Activated T-helper 1 cell treated with anti-CD3 and anti-CD28 coated beads, Interleukin-12 subunit alpha, Interleukin-12 subunit beta, Interleukin-2, Interleukin-4 antibody, amounts not matched to agents 30 ng/mL and 10 ng/mL and 1 ng/mL, durations not matched to agents 14 hours and 24 hours and 36 hours (primary cell): ENCODE results near the gene CLEC16A. TPM values are rescaled to one million over a fixed set of nuclear protein-coding genes. Genes with fewer than 3 reads are reported as not detected.

Source experiments
- DNase-seq: peaks from one replicate; pipeline ENCODE4 v3.0.0; 2021; ENCODE audit warnings: low spot score
- H3K27ac Mint-ChIP-seq: one replicate; pipeline ENCODE4 v1.8.0; 2021; ENCODE audit warnings: mild to moderate bottlenecking, mixed read lengths
- H3K27me3 Mint-ChIP-seq: one replicate; pipeline ENCODE4 v1.8.0; 2022; ENCODE audit warnings: mild to moderate bottlenecking, moderate library complexity, mixed read lengths; ENCODE audit not compliant: insufficient read depth
- H3K36me3 Mint-ChIP-seq: one replicate; pipeline ENCODE4 v1.8.0; 2021; ENCODE audit warnings: low read depth, mixed read lengths
- H3K4me1 Mint-ChIP-seq: one replicate; pipeline ENCODE4 v1.8.0; 2021; ENCODE audit warnings: low read depth, mixed read lengths
- H3K4me3 Mint-ChIP-seq: one replicate; pipeline ENCODE4 v1.8.0; 2021; ENCODE audit warnings: mild to moderate bottlenecking, moderate library complexity, mixed read lengths
- H3K9me3 Mint-ChIP-seq: one replicate; pipeline ENCODE4 v1.8.0; 2021; ENCODE audit warnings: mixed read lengths
- intact Hi-C: fragments of 100-400 bp; cut with micrococcal nuclease; formaldehyde crosslinking; loops from one replicate; pipeline ENCODE4 v1.15.1; 2024
- total RNA-seq: library from RNA; stranded (reverse); gene quantifications from 2 replicates; pipeline ENCODE4 v1.2.3, GENCODE V29; 2022

The CLEC16A gene
- total RNA-seq, 1 donor from 2014 or later, result 37.4 TPM

DNA sequence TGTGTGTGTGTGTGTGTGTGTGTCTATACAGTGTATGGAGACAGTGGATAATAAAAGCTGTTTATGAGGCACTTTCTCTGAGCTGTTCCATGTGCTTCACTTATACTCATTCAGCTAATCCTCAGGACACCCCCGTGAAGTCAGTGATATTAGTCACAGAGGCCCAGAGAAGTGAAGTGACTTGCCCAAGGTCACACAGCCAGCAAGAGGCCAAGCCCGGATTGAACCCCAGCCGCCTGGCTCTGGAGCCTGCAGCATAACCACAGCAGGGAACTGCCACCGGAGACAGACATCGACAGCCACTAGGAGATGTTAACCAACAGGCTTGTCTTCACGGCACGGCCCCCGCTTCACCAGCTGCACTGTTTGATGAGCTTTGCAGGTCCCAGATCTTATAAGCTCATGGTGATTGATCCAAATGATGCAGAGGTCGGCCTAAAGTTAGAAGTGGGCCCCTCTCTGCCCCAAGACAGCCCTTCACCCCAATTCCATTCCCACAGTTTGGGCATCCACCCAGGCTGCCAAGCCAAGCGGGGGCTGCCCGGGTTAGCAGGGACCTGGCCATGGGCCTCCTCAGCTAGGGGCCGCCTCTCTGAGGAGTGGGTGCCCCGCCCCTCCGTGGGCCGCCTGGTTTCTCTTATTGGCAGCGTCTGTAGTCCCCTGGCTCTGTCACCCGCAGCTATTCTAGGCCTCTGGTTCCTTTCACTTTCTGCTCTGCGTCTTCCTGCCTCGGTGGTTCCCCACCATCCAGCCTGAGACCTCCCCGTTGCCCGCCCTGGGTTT is 280.7 kb downstream of the CLEC16A start:
- intact Hi-C loops, result loop anchor here (1.0 to 10.0 kb wide), 17 partner anchors 8 to 692 kb away; partner anchors contain the start of genes CIITA, GSPT1 and RMI2
- DNase-seq, result peak; percentile 83
- no peaks in the 10 kb centered on the region for H3K27me3 Mint-ChIP-seq
- peaks cover 3% of the 10 kb centered on the region for H3K36me3 Mint-ChIP-seq
- peak overlapping the region; percentile 71 for H3K4me3 Mint-ChIP-seq
- H3K27ac Mint-ChIP-seq, result peak overlapping the region; percentile 98
- H3K4me1 Mint-ChIP-seq, result peaks cover 60% of the 10 kb centered on the region
- H3K9me3 Mint-ChIP-seq, result no peaks in the 10 kb centered on the region

DNA sequence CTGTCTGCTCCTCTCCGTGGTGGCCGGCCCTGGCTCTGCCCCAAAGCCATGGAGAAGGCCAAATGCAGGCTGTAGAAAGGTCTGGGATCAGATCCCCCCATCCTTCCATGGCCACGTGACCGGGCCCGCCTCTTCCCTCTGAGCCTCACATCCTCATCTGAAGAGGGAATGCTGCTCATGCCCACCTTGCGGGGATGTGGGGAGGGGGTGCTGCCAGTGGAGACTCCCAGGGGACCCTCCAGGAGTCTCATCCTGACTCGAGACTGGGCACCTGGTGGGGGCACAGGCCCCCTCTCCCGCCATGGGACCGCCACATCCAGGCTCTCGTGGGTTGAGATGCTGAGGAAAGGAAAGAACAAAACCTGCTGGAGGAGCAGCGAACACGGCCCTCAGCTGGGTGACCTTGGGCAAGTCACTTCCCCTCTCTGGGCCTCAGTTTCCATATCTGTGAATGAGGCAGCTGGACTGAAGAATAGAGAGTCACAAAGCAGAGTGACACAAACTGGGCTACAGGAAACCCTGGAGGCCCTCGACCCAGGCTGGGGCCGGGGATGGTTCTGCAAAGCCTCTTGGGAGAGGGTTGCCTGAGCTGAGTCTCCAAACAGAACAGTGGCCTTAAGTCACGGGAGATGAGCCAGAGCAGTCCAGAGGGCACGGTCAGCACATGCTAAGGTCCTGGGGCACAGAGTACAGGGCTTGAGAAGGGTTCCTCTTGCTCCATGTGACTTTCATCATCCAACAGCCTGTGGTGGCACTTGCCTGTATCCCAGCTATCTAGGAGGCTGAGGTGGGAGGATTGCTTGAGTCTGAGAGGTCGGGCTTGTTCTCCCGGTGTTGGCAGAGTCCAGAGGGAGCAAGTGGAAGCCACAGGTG is 281.5 kb downstream of the CLEC16A start:
- Mint-ChIP-seq H3K36me3 (peaks cover 3% of the 10 kb centered on the region), H3K4me3 (peak overlapping the region; percentile 71), H3K27me3 (no peaks in the 10 kb centered on the region), H3K27ac (peak overlapping the region; percentile 98), H3K4me1 (peaks cover 65% of the 10 kb centered on the region), H3K9me3 (no peaks in the 10 kb centered on the region)
- no peak for DNase-seq
- intact Hi-C loops, result loop anchor here (1.0 to 10.0 kb wide), 16 partner anchors 7 to 691 kb away; partner anchors contain the start of genes CIITA, GSPT1 and RMI2

DNA sequence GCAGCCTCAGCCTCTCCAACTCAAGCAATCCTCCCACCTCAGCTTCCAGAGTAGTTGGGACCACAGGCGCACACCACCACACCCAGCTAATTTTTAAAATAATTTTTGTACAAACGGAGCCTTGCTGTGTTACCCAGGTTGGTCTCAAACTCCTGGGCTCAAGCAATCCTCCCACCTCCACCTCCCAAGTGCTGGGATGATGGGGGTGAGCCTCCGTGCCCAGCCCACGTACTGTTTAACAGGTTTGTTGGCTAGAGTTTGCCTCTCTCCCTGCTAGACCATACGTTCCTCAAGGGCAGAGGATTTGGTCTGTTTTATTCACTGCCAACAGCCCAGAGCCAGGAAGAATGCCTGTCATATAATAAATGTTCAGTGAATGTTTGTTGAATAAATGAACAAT is 285.1 kb downstream of the CLEC16A start:
- no peaks in the 10 kb centered on the region for H3K9me3 Mint-ChIP-seq
- no peak overlapping the region for H3K4me3 Mint-ChIP-seq
- intact Hi-C loops, result loop anchor here (5.0 to 10.0 kb wide), 2 partner anchors 355 to 688 kb away; partner anchors contain the start of genes CIITA and GSPT1
- H3K4me1 Mint-ChIP-seq, result peaks cover 78% of the 10 kb centered on the region
- no peak for DNase-seq
- no peaks in the 10 kb centered on the region for H3K36me3 Mint-ChIP-seq
- peak overlapping the region; percentile 8 for H3K27ac Mint-ChIP-seq
- no peaks in the 10 kb centered on the region for H3K27me3 Mint-ChIP-seq

DNA sequence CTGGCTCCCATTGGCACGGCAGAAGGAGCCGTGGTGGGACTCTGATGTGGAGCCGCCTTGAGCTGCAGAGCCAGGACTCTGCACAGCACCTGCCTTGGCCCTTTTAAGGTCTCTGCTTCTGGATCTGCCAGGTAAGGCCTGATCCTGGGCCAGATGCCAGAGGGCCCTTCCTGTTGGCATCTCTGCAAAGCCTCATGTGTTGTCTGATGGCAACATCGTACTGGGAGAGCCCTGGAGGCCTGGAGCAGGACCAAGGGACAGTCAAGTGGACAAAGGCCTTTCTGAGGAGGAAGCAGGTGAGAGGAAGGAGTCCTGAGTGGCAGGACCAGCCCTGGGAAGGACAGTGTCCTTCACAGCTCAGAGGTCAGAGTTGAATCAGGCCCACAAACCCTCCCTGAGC is 285.5 kb downstream of the CLEC16A start:
- no peak for DNase-seq
- no peaks in the 10 kb centered on the region for H3K27me3 Mint-ChIP-seq
- H3K27ac Mint-ChIP-seq, result peak overlapping the region; percentile 57
- H3K9me3 Mint-ChIP-seq, result no peaks in the 10 kb centered on the region
- peaks cover 78% of the 10 kb centered on the region for H3K4me1 Mint-ChIP-seq
- intact Hi-C loops, result loop anchor here (5.0 to 10.0 kb wide), 3 partner anchors 352 to 687 kb away; partner anchors contain the start of genes CIITA and GSPT1
- no peaks in the 10 kb centered on the region for H3K36me3 Mint-ChIP-seq
- no peak overlapping the region for H3K4me3 Mint-ChIP-seq

DNA sequence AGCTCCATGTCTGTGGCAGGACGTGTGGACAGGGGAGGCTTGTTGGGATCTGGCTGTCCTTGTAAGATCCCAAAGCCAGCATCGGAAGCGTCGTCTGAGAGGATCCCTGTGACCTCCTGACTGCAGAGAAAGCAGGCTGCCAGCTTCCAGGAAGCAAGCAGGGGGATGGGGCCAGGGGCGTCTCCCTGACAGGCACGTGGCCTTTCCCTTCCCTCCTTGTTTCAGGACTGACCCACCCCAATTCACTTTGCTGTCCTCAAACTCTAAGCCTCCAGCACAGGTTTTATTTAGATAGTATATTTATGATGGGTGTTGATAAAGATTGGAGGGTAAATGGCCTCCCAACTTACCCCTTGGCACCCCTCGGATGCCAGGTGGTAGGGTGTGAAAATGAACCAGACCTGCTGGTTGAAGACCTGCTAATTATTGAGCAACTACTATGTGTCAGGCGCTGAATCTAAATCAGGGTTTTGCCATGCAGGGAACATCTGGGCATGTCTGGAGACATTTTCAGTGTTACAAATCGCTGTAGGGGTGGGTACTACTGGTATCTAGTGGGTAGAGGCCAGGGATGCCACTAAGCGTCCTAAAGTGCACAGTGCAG is 287.1 kb downstream of the CLEC16A start:
- Mint-ChIP-seq H3K4me1 (peaks cover 74% of the 10 kb centered on the region), H3K36me3 (no peaks in the 10 kb centered on the region)
- intact Hi-C loops, result loop anchor here (5.0 kb wide), 1 partner anchor 351 kb away; no protein-coding TSS in a partner anchor

More for the DNA sequence above, 287.1 kb downstream of the CLEC16A start:
- Mint-ChIP-seq H3K4me3 (peak overlapping the region; percentile 64), H3K27me3 (no peaks in the 10 kb centered on the region), H3K9me3 (no peaks in the 10 kb centered on the region), H3K27ac (peak overlapping the region; percentile 87)
- no peak for DNase-seq

Other genes starting within 250 kb of the CLEC16A start
- not detected in 2 replicates for gene TEKT5, start 249.6 kb upstream of the CLEC16A start, total RNA-seq
- 39.8 and 42.4 TPM in 2 replicates for gene NUBP1, start 200.7 kb upstream of the CLEC16A start, total RNA-seq
- not detected in 2 replicates for gene TVP23A, start 125.8 kb upstream of the CLEC16A start, total RNA-seq
- 12.0 and 13.0 TPM in 2 replicates for gene CIITA, start 67.4 kb upstream of the CLEC16A start, total RNA-seq
- gene DEXI, start 2.1 kb upstream of the CLEC16A start, total RNA-seq, result 36.2 and 40.8 TPM in 2 replicates